HCT116 (cell line): ENCODE data around the gene DSTYK.

Source experiments
- POLR2A ChIP-seq: IDR thresholded peaks from 2 replicates; pipeline ENCODE4 v1.7.0; 2011; ENCODE audit warnings: borderline replicate concordance; ENCODE audit not compliant: insufficient read depth, insufficient read length; ENCODE audit errors: extremely low read depth
- SIN3A ChIP-seq: IDR thresholded peaks from 2 replicates; pipeline ENCODE4 v1.6.1; 2012; ENCODE audit warnings: low read depth
- TF ChIP-seq, protein P1 (sequence below), 3 experiments: fragments of 200-600 bp in 1 of 3; sonication (generic) in 1 of 3; IDR thresholded peaks in 2 of 3; conservative IDR thresholded peaks in 1 of 3; 2 replicates each; pipeline ENCODE4 v1.5.1; 2012 to 2017; ENCODE audit warnings: low read depth in 2 of 3, low read length in 2 of 3, antibody characterized with exemption in 1 of 3, borderline replicate concordance in 1 of 3, control low read depth in 1 of 3, mild to moderate bottlenecking in 1 of 3, mixed read lengths in 1 of 3, mixed run types in 1 of 3, moderate library complexity in 1 of 3; ENCODE audit not compliant: insufficient read depth in 1 of 3
- TF ChIP-seq, protein P2 (sequence below): IDR thresholded peaks from 2 replicates; pipeline ENCODE4 v1.6.1; 2011; ENCODE audit warnings: mild to moderate bottlenecking, low read length, moderate library complexity; ENCODE audit not compliant: insufficient replicate concordance; ENCODE audit errors: extremely low read depth

DNA sequence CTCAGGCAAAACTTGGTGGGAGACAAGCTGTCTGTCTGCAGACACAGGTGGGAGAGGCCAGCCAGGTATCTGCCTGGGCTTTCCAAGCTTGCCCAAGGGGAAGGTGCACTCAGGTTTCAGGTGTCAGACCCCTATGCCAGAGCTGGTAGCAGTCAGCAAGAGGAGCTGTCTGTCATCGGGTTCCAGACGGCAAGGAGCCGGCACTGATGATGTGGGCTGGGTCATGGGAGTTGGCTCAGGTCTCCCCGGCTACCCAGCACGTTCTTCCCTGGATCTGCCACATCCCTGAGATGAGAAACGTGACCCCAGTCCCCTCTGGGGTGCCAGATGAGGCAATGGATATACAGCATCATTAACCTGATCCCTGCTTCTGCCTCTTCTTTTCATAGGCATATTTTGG lies 39.2 kb upstream of the DSTYK start:
- TF ChIP-seq, protein P1, sequence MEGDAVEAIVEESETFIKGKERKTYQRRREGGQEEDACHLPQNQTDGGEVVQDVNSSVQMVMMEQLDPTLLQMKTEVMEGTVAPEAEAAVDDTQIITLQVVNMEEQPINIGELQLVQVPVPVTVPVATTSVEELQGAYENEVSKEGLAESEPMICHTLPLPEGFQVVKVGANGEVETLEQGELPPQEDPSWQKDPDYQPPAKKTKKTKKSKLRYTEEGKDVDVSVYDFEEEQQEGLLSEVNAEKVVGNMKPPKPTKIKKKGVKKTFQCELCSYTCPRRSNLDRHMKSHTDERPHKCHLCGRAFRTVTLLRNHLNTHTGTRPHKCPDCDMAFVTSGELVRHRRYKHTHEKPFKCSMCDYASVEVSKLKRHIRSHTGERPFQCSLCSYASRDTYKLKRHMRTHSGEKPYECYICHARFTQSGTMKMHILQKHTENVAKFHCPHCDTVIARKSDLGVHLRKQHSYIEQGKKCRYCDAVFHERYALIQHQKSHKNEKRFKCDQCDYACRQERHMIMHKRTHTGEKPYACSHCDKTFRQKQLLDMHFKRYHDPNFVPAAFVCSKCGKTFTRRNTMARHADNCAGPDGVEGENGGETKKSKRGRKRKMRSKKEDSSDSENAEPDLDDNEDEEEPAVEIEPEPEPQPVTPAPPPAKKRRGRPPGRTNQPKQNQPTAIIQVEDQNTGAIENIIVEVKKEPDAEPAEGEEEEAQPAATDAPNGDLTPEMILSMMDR (IDR thresholded peaks at IDR 0.05 in 2 of 3, conservative IDR thresholded peaks at IDR 0.05 in 1 of 3; ENCODE audit: borderline replicate concordance in 1 of 3, insufficient read depth in 1 of 3, low read depth in 2 of 3, low read length in 2 of 3) = no peak
- TF ChIP-seq POLR2A (no peak), SIN3A (no peak)
- TF ChIP-seq, protein P2, sequence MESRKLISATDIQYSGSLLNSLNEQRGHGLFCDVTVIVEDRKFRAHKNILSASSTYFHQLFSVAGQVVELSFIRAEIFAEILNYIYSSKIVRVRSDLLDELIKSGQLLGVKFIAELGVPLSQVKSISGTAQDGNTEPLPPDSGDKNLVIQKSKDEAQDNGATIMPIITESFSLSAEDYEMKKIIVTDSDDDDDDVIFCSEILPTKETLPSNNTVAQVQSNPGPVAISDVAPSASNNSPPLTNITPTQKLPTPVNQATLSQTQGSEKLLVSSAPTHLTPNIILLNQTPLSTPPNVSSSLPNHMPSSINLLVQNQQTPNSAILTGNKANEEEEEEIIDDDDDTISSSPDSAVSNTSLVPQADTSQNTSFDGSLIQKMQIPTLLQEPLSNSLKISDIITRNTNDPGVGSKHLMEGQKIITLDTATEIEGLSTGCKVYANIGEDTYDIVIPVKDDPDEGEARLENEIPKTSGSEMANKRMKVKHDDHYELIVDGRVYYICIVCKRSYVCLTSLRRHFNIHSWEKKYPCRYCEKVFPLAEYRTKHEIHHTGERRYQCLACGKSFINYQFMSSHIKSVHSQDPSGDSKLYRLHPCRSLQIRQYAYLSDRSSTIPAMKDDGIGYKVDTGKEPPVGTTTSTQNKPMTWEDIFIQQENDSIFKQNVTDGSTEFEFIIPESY = no peak
